Measurements from ENCODE around the gene FCGR2B.
A peak's percentile ranks its signal among the peaks of the same experiment; 100 is the strongest.
"Not testable (repeated sequence)": the region's sequence is repeated elsewhere in the genome, so short reads cannot be mapped to it uniquely, and the experiment has no call there.

The FCGR2B gene

GRCh38 chr1:161643481-161644208 is 19.3 kb upstream of the FCGR2B start:
- in situ Hi-C loops (cut with MboI; ENCODE audit: low pct_unique_long_range_greater_than_20kb, low sequenced_read_pairs); DNase-seq: not testable (repeated sequence)

GRCh38 chr1:161644855-161645254 is 18.1 kb upstream of the FCGR2B start:
- DNase-seq; in situ Hi-C loops (cut with MboI; ENCODE audit: low pct_unique_long_range_greater_than_20kb, low sequenced_read_pairs): not testable (repeated sequence)

- peak; percentile 63 for DNase-seq
- in situ Hi-C loops (cut with MboI; ENCODE audit: low pct_unique_long_range_greater_than_20kb, low sequenced_read_pairs): not testable (repeated sequence)
Observed at GRCh38 chr1:161647507-161648360, 15.2 kb upstream of the FCGR2B start.

DNA sequence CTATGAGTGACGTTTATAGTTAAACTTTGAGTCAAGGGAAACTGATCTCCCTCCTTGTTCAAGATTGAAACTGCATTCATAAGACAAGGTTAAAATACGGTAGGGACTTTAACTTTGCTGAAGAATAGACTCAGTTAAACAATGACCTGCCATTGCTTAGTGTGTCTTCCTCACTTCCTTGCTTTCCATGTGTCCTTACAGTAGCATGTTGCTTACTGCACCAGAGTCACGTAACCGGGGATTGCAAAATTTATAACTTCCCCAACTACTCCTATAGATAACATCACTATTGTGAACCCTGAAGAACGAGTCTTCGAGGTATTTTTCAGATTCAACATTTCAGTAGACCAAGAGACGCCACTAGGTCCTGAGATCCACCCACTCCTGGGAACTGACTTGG is 9.4 kb upstream of the FCGR2B start:
- in situ Hi-C loops (cut with MboI; ENCODE audit: low pct_unique_long_range_greater_than_20kb, low sequenced_read_pairs); DNase-seq: not testable (repeated sequence)

DNA sequence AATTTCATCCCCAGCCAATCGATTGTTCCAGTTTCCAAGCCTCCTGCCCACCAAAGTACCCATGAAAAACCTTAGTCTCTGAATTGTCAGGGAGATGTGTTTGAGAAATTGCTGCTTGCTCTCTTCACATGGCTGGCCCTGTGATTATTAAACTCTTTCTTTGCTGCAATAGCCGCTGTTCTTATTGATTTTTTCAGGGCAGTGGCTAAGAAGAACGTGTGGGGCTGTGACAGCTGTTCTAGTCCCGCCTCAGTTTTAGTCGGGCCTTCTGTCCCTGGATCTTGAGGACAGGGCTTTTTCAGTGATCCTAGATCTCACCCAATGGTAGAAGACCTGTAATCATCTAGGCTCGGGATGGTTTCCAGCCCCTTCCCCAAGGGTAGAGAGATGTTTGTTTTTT is 9.0 kb upstream of the FCGR2B start:
- in situ Hi-C loops (cut with MboI; ENCODE audit: low pct_unique_long_range_greater_than_20kb, low sequenced_read_pairs); DNase-seq: not testable (repeated sequence)

DNA sequence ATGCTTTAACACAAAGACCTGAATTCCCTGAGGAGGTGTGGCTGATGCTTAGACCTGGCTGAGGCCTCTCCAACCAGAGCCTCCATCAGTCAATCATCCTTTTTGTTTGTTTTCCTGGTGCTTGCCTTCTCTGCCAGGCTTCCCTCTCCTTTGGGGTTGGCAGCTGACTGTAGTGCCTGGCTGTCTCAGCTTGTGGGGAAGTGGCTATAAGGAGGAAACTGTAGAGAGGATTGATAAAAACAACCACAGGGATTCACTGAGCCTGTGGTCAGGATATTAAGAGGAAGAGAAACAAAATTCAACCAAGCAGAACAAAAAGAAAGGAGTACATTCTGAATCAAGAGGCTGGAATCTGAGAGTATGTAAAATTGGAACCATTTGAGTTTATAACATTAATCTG is 4.4 kb upstream of the FCGR2B start:
- in situ Hi-C loops (cut with MboI; ENCODE audit: low pct_unique_long_range_greater_than_20kb, low sequenced_read_pairs); DNase-seq: not testable (repeated sequence)

DNA sequence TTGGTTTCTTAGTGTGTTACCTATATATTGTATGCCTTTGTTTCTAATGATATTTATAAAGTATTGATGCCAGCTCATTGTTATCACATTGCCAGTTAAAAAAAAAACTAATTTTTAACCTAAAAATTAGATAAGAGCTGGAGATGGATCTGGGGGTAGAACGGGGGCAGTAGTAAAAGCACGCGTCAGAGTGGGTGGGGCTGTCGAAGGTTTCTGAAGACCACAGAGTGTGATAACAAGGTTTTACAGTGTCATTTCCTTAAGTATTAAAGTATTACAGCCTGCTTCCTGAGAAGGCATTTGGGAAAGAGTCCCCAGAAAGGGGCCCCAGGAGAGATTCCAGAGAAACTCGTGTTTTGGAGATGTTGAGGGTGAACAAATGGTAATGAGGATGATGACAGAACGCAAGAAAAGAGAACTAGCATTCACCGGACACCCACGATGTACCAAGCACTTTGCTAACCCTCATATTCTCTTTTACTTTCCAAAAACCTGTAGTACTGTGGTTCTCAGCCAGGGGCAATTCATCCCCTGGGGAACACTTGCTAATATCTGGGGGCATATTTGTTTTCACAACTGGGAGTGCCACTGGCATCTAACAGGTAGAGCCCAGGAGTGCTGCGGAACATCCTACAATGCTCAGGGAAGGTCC is 1.2 kb upstream of the FCGR2B start:
- in situ Hi-C loops (cut with MboI; ENCODE audit: low pct_unique_long_range_greater_than_20kb, low sequenced_read_pairs); DNase-seq: not testable (repeated sequence)

DNA sequence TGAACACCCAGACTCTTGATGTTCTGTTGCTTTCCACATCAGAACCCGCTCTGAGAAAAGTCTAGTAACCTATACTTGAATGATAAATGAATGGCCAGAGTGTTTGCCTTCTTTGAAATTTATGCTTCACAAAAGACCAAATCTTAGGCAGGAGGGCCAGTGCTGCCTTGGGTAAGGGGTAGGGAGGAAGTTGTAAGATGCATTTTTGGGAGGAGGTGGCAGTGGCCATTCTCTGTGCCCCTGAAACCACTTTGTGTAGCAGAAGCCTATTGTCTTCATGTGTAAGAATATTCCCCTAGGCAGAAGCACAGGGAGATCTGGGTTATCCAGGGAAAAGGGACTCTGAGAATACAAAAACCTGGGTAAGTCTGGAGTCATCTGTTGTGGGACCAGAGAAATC is 626 bp downstream of the FCGR2B start:
- DNase-seq; in situ Hi-C loops (cut with MboI; ENCODE audit: low pct_unique_long_range_greater_than_20kb, low sequenced_read_pairs): not testable (repeated sequence)

GRCh38 chr1:161664689-161665088 is 1.7 kb downstream of the FCGR2B start:
- DNase-seq; in situ Hi-C loops (cut with MboI; ENCODE audit: low pct_unique_long_range_greater_than_20kb, low sequenced_read_pairs): not testable (repeated sequence)

DNA sequence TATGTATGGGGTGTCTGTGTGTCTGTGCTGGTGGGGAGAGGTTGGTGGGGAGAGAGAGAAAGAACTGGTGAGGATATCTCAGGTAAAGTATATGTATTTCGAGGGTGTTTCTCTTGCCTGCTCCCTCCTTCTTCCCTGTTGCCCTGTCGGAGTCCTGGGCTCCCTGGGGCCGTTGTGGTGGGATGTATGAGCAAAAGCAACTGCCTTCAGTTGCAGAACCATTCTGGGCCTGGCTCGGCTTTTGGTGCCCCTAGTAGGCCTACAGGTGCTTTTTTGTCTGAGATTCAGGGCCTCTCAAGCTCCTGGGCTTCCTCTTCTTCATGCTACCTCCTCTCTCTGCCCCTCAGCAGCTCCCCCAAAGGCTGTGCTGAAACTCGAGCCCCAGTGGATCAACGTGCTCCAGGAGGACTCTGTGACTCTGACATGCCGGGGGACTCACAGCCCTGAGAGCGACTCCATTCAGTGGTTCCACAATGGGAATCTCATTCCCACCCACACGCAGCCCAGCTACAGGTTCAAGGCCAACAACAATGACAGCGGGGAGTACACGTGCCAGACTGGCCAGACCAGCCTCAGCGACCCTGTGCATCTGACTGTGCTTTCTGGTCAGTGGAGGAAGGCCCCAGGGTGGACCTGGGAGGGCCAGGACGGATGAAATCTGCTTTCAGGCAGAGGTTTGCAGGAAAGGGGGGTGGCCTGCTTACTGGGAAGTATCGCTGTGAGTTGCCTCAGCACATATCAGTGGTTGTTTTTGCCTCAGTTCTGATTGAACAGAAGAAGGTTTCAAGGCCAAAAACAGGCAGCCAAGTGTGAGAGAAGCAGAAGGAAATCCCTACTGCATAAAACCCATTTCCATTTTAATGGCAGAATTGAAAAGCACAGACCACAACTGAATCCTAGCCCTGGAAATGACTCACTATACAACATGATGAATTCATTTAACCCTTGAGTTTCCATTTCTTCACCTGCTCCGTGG is 8.4 kb downstream of the FCGR2B start:
- in situ Hi-C loops (cut with MboI; ENCODE audit: low pct_unique_long_range_greater_than_20kb, low sequenced_read_pairs): not testable (repeated sequence)
- DNase-seq: peak; percentile 40

DNA sequence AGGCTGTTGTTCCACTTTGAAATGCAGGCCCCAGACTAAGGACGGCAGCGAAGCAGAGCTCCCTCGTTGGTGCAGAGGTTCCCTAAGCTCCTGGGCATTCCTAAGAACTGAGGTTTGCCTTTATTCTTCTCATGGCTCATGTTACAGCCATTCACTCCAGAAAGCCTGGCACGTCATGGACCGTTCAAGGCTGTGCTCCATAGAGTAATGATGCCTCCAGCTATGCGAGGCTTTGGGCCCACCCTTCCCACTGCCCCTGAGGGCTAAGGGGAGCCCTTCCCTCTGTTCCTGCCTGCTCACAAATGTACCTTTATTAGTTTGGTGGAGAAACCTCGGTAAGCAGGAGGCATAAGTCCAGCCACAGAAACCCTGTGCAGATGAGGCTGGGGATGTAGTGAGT is 10.5 kb downstream of the FCGR2B start:
- in situ Hi-C loops (cut with MboI; ENCODE audit: low pct_unique_long_range_greater_than_20kb, low sequenced_read_pairs); DNase-seq: not testable (repeated sequence)

- DNase-seq; in situ Hi-C loops (cut with MboI; ENCODE audit: low pct_unique_long_range_greater_than_20kb, low sequenced_read_pairs): not testable (repeated sequence)
Observed at GRCh38 chr1:161674447-161674846, 11.5 kb downstream of the FCGR2B start.

GRCh38 chr1:161674908-161675307 is 12.0 kb downstream of the FCGR2B start:
- in situ Hi-C loops (cut with MboI; ENCODE audit: low pct_unique_long_range_greater_than_20kb, low sequenced_read_pairs); DNase-seq: not testable (repeated sequence)

DNA sequence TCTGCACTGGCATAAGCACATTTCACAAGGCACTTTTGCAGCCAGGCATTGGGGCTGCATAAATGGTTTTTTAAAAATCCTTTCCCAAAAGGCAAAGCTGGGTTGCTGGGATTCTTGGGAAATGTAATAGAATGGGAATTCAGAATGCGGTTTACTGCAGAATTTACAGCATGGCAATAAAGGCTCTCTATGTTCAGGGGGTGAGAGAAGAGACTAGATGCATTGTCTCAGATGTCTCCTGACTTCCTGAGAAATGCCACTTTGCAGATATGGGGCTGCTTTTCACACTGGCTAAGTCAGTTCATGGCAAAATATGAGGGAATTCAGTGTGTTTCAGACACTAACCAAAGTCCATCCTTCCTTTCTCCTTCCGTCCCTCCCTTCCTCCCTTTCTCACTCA is 13.5 kb downstream of the FCGR2B start:
- in situ Hi-C loops (cut with MboI; ENCODE audit: low pct_unique_long_range_greater_than_20kb, low sequenced_read_pairs): no loop called here
- DNase-seq: no peak

DNA sequence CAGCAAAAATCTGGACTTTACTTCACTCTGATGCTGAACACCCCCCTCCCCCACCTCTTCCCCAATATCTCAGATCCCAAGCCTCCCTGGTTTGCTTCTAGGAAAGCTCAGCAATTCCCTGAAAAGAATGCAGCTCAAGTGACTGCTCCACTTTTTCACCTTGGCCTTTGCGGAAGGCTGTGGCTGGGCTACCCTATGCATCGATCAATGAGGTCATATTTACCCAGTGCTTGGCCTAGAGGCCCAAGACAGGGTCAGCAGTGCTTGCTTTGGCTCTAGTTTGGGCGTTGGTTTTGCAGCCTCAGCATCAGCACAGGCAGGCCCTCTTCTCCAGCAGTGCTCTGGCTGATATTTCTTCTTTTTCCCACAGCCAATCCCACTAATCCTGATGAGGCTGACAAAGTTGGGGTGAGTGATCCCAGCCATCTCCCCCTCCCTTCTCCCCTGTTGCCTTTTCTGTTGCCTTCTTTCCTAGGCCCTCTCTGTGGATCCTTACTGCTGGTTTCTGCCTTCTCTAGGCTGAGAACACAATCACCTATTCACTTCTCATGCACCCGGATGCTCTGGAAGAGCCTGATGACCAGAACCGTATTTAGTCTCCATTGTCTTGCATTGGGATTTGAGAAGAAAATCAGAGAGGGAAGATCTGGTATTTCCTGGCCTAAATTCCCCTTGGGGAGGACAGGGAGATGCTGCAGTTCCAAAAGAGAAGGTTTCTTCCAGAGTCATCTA is 14.2 kb downstream of the FCGR2B start:
- in situ Hi-C loops (cut with MboI; ENCODE audit: low pct_unique_long_range_greater_than_20kb, low sequenced_read_pairs): no loop called here
- DNase-seq: no peak

- in situ Hi-C loops (cut with MboI; ENCODE audit: low pct_unique_long_range_greater_than_20kb, low sequenced_read_pairs): no loop called here
- no peak for DNase-seq
Observed at GRCh38 chr1:161678500-161678899, 15.6 kb downstream of the FCGR2B start.

GRCh38 chr1:161681879-161682278 is 18.9 kb downstream of the FCGR2B start:
- no peak for DNase-seq
- in situ Hi-C loops (cut with MboI; ENCODE audit: low pct_unique_long_range_greater_than_20kb, low sequenced_read_pairs): no loop called here

- in situ Hi-C loops (cut with MboI; ENCODE audit: low pct_unique_long_range_greater_than_20kb, low sequenced_read_pairs): no loop called here
- no peak for DNase-seq
Observed at GRCh38 chr1:161688946-161689345, 26.0 kb downstream of the FCGR2B start.

Measured in KBM-7 (cell line).